ENCODE data around the gene PRRT1B. TPM values are rescaled to one million over a fixed set of nuclear protein-coding genes. Genes with fewer than 3 reads are reported as not detected.

Gene PRRT1B
- total RNA-seq, 2 donors from 2014 or later = not detected

- intact Hi-C loops (cut with DNase I) = no loop called here
- peak; percentile 74 for DNase-seq (ENCODE audit: low spot score)
Measured at GRCh38 chr9:131575946-131576853, 30.9 kb downstream of the PRRT1B start.

GRCh38 chr9:131577005-131578000 is 32.0 kb downstream of the PRRT1B start:
- DNase-seq (ENCODE audit: low spot score) = no peak
- intact Hi-C loops (cut with DNase I) = no loop called here

DNA sequence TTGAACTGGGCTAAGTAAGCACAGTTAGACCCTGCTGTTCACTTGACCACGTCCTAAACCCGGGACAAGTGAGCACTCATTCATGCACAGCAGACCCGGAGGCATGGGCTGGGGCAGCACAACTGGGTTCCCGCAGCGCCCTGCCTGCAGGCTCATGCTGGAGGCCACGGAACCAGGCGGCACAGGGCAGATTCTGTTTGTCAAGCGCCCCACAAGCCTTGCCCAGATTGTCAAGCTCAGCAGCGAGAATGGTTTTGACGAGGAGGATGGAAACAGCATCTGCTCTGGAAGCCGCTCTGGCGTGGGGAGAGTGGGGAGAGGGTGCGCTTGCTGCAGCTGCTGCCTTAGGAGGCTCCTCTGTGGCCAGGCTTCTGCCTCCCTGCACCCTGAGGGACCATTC is 32.7 kb downstream of the PRRT1B start:
- DNase-seq (ENCODE audit: low spot score) = peak; percentile 58
- intact Hi-C loops (cut with DNase I) = no loop called here

DNA sequence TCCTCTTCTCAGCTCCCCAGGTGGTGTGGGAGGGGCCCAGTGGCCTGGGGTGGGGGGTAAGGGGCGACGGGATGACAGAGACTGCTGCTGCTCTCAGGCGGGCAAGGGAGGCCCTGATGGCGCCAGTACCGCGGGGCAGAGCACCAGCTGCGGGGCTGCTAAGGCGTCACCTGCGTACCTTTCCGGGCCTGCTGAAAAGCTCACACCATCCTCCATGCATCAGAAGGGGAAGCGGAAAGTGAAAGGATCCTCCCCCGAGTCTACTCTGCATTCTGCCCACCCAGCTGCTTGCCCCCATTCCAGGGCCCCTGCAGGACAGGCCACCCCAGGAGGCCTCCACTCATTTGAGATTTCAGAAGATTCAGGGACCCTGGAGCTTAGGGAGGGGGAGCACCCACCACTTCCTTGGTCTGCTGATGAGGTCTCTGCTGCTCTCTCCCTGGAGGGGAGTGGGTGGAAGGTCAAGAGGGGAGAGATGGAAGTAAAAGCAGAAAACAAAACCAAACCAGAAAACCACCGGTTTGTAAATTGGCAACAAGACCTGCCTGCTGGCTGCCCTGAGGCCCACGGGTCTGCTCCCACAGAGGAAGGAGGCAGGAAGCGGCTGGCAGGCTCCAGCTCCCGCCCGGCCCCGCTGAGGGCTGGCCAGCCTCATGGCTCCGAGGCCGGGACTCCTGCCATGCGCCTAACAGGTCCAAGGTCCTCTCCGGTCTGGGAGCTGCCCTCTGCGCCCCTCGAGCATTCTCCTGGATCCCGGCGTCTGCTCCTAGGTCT is 33.6 kb downstream of the PRRT1B start:
- DNase-seq (ENCODE audit: low spot score) = peak; percentile 79
- intact Hi-C loops (cut with DNase I) = no loop called here

DNA sequence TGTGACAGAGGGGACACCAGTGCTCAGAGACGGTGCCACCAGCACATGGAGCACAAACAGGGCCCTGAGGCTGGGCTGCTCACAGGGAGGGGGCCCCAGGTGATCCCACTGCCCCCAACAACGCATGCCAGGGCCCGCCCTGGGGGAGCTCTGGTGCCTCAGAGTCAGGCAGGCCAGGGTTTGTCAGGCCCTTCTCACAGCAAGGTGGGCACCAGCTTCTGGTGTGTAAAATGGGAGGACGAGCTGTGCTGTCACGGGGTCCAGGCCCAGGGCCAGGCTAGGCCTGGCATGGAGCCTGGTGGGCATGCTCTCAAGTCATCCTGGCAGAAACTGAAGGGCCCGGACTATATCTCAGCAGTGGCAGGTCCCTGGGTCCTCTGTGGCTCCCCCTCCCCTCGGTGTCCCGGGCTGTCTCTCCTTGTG is 34.5 kb downstream of the PRRT1B start:
- intact Hi-C loops (cut with DNase I) = no loop called here
- DNase-seq (ENCODE audit: low spot score) = no peak

GRCh38 chr9:131580358-131580757 is 35.0 kb downstream of the PRRT1B start:
- intact Hi-C loops (cut with DNase I) = no loop called here
- DNase-seq (ENCODE audit: low spot score) = no peak

- intact Hi-C loops (cut with DNase I) = no loop called here
Measured at GRCh38 chr9:131582056-131582455, 36.7 kb downstream of the PRRT1B start.

DNA sequence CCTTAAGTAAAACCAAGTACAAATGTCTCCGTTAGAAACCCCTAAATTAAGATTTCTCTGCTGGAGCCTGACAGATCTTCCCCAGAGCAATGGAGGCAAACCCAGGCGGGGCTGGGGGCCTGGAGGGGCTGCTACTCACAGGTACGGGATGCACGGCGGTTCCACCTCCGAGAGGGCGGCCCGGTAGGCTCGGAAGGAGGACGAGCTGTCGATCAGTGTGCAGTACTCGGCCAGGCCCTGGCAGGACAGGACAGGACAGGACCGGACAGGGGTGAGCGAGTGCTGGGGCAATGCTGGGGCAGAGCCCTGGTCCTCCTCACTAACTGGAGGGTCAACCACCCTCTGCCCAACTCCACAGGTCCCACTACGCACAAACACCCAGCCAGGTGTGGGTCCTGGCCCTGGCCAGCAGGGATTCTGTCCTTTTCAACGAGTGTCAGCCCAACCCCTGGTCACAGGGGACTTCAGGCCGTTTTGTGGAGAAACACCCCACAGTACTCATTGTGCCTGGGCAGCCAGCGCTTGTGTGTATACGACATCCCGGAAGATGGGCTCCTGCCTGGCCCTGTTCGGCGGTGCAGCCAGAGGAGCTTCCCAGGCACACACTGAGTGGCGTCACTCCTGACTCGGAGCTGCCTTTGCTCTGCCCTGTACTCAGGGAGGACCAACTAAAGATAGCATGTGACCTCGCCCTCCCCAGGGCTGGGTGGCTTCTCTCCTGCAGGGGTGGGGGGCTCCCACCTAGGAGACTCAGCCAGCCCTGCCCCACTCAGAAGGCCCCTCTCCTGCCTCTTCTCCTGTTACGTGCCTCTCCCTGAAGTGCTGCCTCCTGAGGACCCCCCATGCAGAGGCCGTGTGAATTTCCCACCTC is 37.4 kb downstream of the PRRT1B start:
- intact Hi-C loops (cut with DNase I) = no loop called here
- no peak for DNase-seq (ENCODE audit: low spot score)

More at GRCh38 chr9:131582056-131582455, 36.7 kb downstream of the PRRT1B start:
- DNase-seq (ENCODE audit: low spot score) = no peak

DNA sequence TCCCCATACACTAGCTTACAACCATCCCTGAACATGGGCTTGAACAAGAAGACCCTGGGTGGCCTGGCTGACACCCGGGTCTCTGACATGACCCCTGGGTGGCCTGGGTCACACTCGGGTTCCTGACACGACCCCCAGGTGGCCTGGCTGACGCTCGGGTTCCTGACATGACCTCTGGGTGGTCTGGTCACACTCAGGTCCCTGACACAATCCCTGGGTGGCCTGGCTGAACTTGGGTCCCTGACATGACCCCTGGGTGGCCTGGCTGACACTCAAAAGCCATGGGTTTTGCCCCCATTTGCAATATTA is 38.0 kb downstream of the PRRT1B start:
- intact Hi-C loops (cut with DNase I) = no loop called here
- DNase-seq (ENCODE audit: low spot score) = no peak

DNA sequence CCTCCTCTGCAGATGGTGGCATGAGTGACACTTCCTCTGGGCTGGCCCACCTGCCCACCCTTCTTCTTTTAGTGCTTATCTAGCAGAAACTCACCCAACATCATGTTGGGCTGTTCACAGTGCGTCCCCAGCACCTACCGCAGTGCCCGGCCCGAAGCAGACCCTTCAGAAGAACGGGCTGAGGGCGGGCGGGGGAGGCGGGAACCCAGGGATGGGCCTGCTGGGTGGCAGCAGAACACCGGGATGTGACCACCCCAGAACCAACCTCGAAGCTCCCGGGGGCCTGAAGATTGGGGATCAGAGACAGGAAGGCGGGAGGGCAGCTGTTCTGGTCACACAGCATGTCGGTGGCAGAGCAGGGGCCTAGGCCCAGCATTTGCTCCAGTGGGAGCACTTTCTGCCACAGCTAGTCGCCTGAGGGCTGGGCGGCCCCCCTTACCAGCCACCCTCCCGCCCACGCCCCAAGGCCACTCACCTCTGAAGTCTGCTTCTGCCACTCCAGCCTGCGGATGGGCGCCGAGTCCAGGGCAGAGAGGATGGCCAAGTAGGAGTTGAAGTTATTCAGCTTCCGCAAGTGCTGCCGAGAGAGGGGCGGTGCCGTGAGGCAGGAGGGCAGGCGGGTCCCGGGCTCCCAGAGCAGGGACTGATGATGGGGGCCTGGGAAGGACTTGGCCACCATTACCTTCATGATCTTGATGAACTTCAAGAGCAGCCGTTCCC is 38.7 kb downstream of the PRRT1B start:
- intact Hi-C loops (cut with DNase I) = no loop called here
- no peak for DNase-seq (ENCODE audit: low spot score)

GRCh38 chr9:131584858-131585257 is 39.5 kb downstream of the PRRT1B start:
- intact Hi-C loops (cut with DNase I) = no loop called here
- DNase-seq (ENCODE audit: low spot score) = no peak

GRCh38 chr9:131585375-131585774 is 40.1 kb downstream of the PRRT1B start:
- intact Hi-C loops (cut with DNase I) = no loop called here
- no peak for DNase-seq (ENCODE audit: low spot score)

DNA sequence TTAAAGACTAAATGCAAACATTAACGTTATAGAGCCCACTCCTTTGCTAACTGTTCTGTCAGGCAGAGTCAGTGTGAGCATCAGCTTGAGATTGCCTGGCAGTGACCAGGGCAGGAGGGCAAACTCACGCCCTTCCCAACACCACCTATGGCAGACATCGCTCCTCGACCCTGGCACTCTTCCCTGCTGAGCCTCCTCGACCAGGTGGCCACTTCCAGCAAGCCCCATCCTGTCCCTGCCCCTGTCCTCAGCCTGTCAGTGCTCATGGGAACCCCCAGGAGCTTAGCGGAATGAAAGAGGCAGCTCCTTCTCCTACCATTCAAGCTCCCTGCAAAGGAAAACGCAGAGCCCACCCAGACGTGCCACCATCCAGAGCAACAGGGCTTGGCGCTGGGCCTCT is 42.0 kb downstream of the PRRT1B start:
- intact Hi-C loops (cut with DNase I) = no loop called here
- peak; percentile 56 for DNase-seq (ENCODE audit: low spot score)

DNA sequence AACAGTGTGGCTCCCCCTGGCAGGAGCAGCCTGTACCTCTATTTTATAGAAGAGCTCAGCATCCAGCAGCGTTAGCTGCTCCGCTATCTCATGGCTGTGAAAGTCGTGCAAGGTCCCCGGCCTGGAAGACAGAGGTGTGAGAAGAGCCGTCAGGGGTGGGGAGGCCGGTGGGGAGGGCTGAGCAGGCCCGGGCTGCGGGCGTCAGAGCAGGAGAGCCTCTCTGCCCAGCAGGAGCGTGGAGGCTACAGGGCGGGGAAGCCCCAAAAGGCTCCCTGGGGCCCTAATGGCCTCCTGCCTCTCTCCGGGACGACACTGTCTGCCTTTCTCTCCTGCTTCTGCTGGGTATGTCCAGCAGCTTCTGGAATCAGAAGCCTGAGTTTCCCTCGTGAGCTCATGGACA is 42.6 kb downstream of the PRRT1B start:
- DNase-seq (ENCODE audit: low spot score) = peak; percentile 57
- intact Hi-C loops (cut with DNase I) = no loop called here

- intact Hi-C loops (cut with DNase I) = no loop called here
- peak; percentile 55 for DNase-seq (ENCODE audit: low spot score)
Measured at GRCh38 chr9:131588396-131588795, 43.1 kb downstream of the PRRT1B start.

DNA sequence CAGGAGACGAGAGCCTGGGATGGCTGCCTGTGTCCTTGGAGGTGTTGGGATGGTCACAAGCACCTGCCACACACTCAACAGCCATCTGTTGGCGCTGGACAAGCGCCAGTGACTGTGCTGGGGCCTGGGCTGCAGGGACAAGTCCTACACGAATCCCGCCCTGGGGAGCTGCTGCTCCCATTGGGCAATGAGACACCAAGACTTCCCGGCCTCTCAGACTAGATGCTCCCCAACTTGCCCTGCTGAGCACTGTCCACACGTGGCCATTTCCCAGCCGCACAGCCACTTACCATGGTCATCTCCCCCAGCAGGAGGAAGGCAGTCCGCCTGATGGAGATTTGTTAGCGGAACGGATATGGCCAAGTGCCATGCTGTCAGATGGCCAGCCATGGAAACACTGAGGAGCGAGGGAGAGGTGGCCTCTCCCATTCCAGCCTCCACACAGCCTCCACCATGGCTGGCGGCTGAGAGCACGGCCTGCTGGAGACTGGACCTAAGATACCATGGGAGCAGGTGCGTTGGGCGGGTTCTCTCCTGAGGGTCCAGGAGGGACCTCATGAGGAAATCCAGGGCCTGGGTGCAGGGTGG is 43.9 kb downstream of the PRRT1B start:
- intact Hi-C loops (cut with DNase I) = no loop called here
- peak; percentile 78 for DNase-seq (ENCODE audit: low spot score)

- intact Hi-C loops (cut with DNase I) = loop anchor here (2.0 to 5.0 kb wide), 2 partner anchors 147 to 151 kb away; partner anchors contain the start of gene RAPGEF1 (in 1 of the 2)
- DNase-seq (ENCODE audit: low spot score) = peak; percentile 49
Measured at GRCh38 chr9:131589993-131590392, 44.7 kb downstream of the PRRT1B start.

Measured in posterior vena cava (tissue), 2 donors.